Astrocyte (in vitro differentiated cells and primary cell): Measurements from ENCODE around the gene DNAJB2. TPM values are rescaled to one million over a fixed set of nuclear protein-coding genes. Genes with fewer than 3 reads are reported as not detected.

Source experiments
- DNase-seq: peaks from one replicate; pipeline ENCODE4 v3.0.0-alpha.2; 2010; ENCODE audit warnings: low read depth
- FAIRE-seq: peaks from 2 replicates; lab custom pipeline; 2011; peaks lifted over from hg19 to GRCh38; lab: Jason Lieb, UNC
- H2AFZ ChIP-seq: 2 replicates; pipeline ENCODE4 v1.6.0; 2012; ENCODE audit warnings: low read depth, low read length, inconsistent platforms
- H3K27ac ChIP-seq: 2 replicates; pipeline ENCODE4 v1.5.1; 2011; ENCODE audit warnings: low read depth, low read length, inconsistent platforms
- H3K27me3 ChIP-seq: 2 replicates; pipeline ENCODE4 v1.6.0; 2011; ENCODE audit warnings: low read length, inconsistent platforms; ENCODE audit not compliant: insufficient read depth
- H3K36me3 ChIP-seq: 2 replicates; pipeline ENCODE4 v1.5.1; 2011; ENCODE audit warnings: low read length, inconsistent platforms; ENCODE audit not compliant: insufficient read depth
- H3K4me1 ChIP-seq: 2 replicates; pipeline ENCODE4 v1.5.1; 2011; ENCODE audit warnings: low read length, inconsistent platforms; ENCODE audit not compliant: insufficient read depth
- H3K4me2 ChIP-seq: 2 replicates; pipeline ENCODE4 v1.6.0; 2012; ENCODE audit warnings: low read length, inconsistent platforms
- H3K4me3 ChIP-seq: 2 replicates; pipeline ENCODE4 v1.5.1; 2011; ENCODE audit warnings: low read depth, mild to moderate bottlenecking, low read length, inconsistent platforms; ENCODE audit not compliant: insufficient read depth
- H3K79me2 ChIP-seq: 2 replicates; pipeline ENCODE4 v1.6.0; 2012; ENCODE audit warnings: mild to moderate bottlenecking, low read length, inconsistent platforms; ENCODE audit not compliant: insufficient read depth
- H3K9ac ChIP-seq: 2 replicates; pipeline ENCODE4 v1.6.0; 2012; ENCODE audit warnings: mild to moderate bottlenecking, low read length, inconsistent platforms
- H3K9me3 ChIP-seq: 2 replicates; pipeline ENCODE4 v1.5.1; 2012; ENCODE audit warnings: low read depth, mild to moderate bottlenecking, low read length, inconsistent platforms; ENCODE audit not compliant: insufficient read depth
- H4K20me1 ChIP-seq: 2 replicates; pipeline ENCODE4 v1.6.0; 2012; ENCODE audit warnings: low read length, inconsistent platforms; ENCODE audit not compliant: insufficient read depth
- H3K27ac Mint-ChIP-seq: one replicate; pipeline ENCODE4 v1.8.0; 2021; ENCODE audit warnings: mild to moderate bottlenecking, mixed read lengths; ENCODE audit not compliant: unreplicated experiment
- H3K27me3 Mint-ChIP-seq: one replicate; pipeline ENCODE4 v1.8.0; 2021; ENCODE audit warnings: low read depth, mixed read lengths; ENCODE audit not compliant: unreplicated experiment
- H3K36me3 Mint-ChIP-seq: one replicate; pipeline ENCODE4 v1.8.0; 2021; ENCODE audit warnings: low read depth, mixed read lengths; ENCODE audit not compliant: unreplicated experiment
- H3K4me1 Mint-ChIP-seq: one replicate; pipeline ENCODE4 v1.8.0; 2021; ENCODE audit warnings: low read depth, mixed read lengths; ENCODE audit not compliant: unreplicated experiment
- H3K4me3 Mint-ChIP-seq: one replicate; pipeline ENCODE4 v1.8.0; 2021; ENCODE audit warnings: mild to moderate bottlenecking, moderate library complexity, mixed read lengths; ENCODE audit not compliant: unreplicated experiment
- H3K9me3 Mint-ChIP-seq: one replicate; pipeline ENCODE4 v1.8.0; 2021; ENCODE audit warnings: mild to moderate bottlenecking, mixed read lengths; ENCODE audit not compliant: unreplicated experiment
- EZH2 ChIP-seq: IDR thresholded peaks from 2 replicates; pipeline ENCODE4 v1.6.1; 2012; ENCODE audit warnings: mild to moderate bottlenecking, low read length, inconsistent platforms; ENCODE audit not compliant: insufficient read depth
- total RNA-seq: library from RNA; stranded (reverse); gene quantifications from 2 replicates; pipeline ENCODE4 v1.2.1, GENCODE V29; 2021
- TF ChIP-seq, protein P1 (sequence below): IDR thresholded peaks from 2 replicates; pipeline ENCODE4 v1.5.1; 2011; ENCODE audit warnings: low read depth, mild to moderate bottlenecking, inconsistent platforms, low read length, moderate library complexity; ENCODE audit not compliant: insufficient read depth

DNAJB2 gene
- total RNA-seq, 1 donor from 2014 or later: 53.9 TPM

DNA sequence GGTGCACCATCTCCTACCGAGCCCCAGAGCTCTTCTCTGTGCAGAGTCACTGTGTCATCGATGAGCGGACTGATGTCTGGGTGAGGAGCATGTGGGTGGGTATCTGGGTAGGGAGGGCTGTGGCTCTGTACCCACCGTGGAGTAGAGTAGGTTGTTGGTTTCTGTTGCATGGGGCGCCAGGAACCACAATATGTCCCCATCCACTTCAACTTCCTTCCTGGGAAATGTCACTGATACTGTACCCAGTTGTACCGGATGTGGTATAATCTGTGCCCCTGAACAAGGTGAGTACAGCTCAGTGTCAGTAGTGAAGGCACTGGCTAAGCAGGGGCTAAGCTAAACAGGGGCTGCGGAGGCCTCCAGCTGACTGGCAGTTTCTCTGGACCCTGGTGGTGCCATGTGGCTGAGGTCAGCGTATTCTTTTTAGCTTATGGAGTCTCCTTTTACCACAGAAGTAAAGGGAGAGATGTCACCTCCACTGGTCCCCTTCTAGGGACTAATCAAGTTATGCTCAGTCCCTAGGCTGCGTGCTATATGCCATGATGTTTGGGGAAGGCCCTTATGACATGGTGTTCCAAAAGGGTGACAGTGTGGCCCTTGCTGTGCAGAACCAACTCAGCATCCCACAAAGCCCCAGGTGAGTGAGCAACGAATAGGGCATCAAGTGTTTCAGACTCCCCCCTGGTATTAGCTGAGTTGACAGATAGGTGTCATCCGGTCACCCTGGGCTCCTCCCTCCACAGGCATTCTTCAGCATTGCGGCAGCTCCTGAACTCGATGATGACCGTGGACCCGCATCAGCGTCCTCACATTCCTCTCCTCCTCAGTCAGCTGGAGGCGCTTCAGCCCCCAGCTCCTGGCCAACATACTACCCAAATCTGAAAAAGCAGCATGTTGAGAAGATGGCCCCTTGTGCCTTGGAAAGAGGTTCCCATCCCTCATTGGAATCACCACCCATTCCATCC, 31.2 kb upstream of the DNAJB2 start:
- DNase-seq: no peak
- H3K9ac ChIP-seq: no peak overlapping the region
- H3K27me3 Mint-ChIP-seq: no peaks in the 10 kb centered on the region
- no peaks in the 10 kb centered on the region for H3K9me3 Mint-ChIP-seq
- no peak overlapping the region for H3K27ac Mint-ChIP-seq
- no peak for TF ChIP-seq EZH2
- TF ChIP-seq, protein P1, sequence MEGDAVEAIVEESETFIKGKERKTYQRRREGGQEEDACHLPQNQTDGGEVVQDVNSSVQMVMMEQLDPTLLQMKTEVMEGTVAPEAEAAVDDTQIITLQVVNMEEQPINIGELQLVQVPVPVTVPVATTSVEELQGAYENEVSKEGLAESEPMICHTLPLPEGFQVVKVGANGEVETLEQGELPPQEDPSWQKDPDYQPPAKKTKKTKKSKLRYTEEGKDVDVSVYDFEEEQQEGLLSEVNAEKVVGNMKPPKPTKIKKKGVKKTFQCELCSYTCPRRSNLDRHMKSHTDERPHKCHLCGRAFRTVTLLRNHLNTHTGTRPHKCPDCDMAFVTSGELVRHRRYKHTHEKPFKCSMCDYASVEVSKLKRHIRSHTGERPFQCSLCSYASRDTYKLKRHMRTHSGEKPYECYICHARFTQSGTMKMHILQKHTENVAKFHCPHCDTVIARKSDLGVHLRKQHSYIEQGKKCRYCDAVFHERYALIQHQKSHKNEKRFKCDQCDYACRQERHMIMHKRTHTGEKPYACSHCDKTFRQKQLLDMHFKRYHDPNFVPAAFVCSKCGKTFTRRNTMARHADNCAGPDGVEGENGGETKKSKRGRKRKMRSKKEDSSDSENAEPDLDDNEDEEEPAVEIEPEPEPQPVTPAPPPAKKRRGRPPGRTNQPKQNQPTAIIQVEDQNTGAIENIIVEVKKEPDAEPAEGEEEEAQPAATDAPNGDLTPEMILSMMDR: no peak
- peaks cover 4% of the 10 kb centered on the region for H4K20me1 ChIP-seq
- H3K27ac ChIP-seq: no peak overlapping the region
- peaks cover 5% of the 10 kb centered on the region for H3K36me3 Mint-ChIP-seq
- no peak overlapping the region for H3K4me3 ChIP-seq
- no peak for FAIRE-seq
- peaks cover 34% of the 10 kb centered on the region for H3K4me1 Mint-ChIP-seq
- H3K4me3 Mint-ChIP-seq: no peak overlapping the region
- H3K4me1 ChIP-seq: peaks cover 43% of the 10 kb centered on the region
- no peak overlapping the region for H2AFZ ChIP-seq
- H3K27me3 ChIP-seq: no peaks in the 10 kb centered on the region
- H3K9me3 ChIP-seq: no peaks in the 10 kb centered on the region
- H3K79me2 ChIP-seq: peaks cover 29% of the 10 kb centered on the region
- no peaks in the 10 kb centered on the region for H3K36me3 ChIP-seq
- no peak overlapping the region for H3K4me2 ChIP-seq

DNA sequence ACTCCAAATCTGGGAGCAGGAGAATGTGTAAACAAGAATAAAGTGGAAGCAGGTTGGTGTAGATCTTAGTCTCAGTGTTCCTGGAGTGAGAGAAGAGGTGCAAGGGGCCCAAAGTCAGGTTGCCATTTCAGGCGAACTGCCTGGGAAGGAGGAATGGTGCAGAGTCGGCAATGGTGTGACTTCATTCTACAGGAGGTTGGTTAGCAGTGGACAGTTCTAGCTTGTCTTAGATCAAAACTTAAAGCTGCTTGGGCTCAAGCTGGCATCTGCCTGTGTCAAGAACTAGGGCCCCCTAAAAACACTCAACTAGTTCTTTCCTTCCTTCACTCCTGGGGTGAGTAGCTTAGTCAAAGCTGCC, 30.3 kb upstream of the DNAJB2 start:
- Mint-ChIP-seq H3K27ac (peak overlapping the region; percentile 91), H3K4me1 (peaks cover 36% of the 10 kb centered on the region), H3K9me3 (no peaks in the 10 kb centered on the region), H3K36me3 (peaks cover 5% of the 10 kb centered on the region), H3K27me3 (no peaks in the 10 kb centered on the region), H3K4me3 (peak overlapping the region; percentile 58)
- Histone ChIP-seq H4K20me1 (peaks cover 4% of the 10 kb centered on the region), H3K9ac (peak overlapping the region; percentile 66), H3K4me3 (no peak overlapping the region), H3K4me1 (peaks cover 52% of the 10 kb centered on the region), H3K9me3 (no peaks in the 10 kb centered on the region), H3K79me2 (peaks cover 29% of the 10 kb centered on the region), H3K36me3 (no peaks in the 10 kb centered on the region), H3K27me3 (no peaks in the 10 kb centered on the region), H2AFZ (no peak overlapping the region), H3K27ac (peak overlapping the region; percentile 68), H3K4me2 (peak overlapping the region; percentile 72)
- no peak for DNase-seq
- no peak for FAIRE-seq
- TF ChIP-seq, protein P1: no peak
- TF ChIP-seq EZH2: no peak
